AML-193 (cell line): ENCODE data around the gene RAB11FIP4.

Experiments
- DNase-seq, 2 experiments: peaks; one replicate each; lab custom pipeline; 2025; lab: John Stamatoyannopoulos, UW

Gene RAB11FIP4

DNA sequence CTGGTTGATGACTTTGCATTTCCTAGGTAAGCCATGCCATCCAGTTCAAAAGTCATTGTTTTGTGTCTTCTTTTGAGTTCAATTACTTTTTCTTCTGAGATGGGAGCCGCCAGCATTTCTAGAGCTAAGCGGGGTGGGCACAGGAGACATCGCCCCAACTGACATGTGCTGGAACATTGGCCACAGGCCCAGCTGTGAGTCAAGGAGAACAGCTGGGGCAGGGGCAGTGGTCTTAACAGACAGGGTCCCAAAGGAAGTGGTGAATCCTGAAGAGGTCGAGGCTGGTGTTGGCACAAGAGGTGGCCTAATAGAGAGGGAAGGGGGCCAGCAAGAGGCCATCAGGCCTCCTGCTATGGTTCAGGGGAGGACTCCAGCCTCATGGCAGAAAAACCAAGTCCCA lies 17.1 kb downstream of the RAB11FIP4 start:
- DNase-seq = no peak

- no peak for DNase-seq
Measured at GRCh38 chr17:31411707-31412285, 20.3 kb downstream of the RAB11FIP4 start.

DNA sequence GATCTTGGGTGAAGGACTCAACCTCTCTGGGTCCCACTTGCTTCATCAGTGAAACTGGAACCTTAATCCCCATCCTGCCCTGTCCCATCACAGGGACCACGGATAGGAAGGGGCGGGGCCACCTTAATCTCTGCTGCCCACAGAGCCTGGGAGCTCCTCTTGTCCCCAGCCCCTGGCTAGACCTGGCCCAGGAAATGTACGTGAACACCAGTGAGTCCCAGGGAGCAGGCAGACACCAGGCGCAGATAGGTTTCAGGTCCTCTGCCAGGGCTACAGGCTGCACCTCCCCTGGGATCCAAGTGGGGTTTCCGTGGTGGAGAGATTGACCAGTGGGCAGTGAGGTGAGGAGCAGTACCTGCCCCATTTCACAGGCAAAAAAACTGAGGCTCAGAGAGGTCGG lies 21.0 kb downstream of the RAB11FIP4 start:
- DNase-seq = no peak

- no peak for DNase-seq
Measured at GRCh38 chr17:31413081-31413799, 21.8 kb downstream of the RAB11FIP4 start.

GRCh38 chr17:31413874-31414549 lies 22.5 kb downstream of the RAB11FIP4 start:
- no peak for DNase-seq

DNA sequence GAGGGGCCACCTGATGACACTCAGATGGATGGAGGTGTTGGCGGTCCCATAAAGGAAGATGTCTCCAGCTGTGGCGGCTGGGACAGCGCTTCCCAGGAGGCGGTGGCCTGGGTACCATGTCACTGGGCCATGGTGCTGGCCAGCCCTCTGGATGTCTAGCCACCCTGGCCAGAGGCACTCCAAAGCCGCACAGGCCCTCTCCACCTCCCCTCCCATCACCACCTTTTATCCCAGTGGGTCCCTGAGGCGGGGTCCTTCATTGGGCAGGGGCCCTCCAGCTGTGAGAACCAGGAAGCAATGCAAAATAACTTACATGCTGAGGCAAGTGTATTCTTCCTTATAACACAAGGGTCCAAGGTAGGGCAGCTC lies 23.1 kb downstream of the RAB11FIP4 start:
- DNase-seq = no peak

- peak; percentile 15 to 36 for DNase-seq
Measured at GRCh38 chr17:31415004-31415454, 23.6 kb downstream of the RAB11FIP4 start.

- DNase-seq = no peak
Measured at GRCh38 chr17:31415640-31416502, 24.4 kb downstream of the RAB11FIP4 start.

DNA sequence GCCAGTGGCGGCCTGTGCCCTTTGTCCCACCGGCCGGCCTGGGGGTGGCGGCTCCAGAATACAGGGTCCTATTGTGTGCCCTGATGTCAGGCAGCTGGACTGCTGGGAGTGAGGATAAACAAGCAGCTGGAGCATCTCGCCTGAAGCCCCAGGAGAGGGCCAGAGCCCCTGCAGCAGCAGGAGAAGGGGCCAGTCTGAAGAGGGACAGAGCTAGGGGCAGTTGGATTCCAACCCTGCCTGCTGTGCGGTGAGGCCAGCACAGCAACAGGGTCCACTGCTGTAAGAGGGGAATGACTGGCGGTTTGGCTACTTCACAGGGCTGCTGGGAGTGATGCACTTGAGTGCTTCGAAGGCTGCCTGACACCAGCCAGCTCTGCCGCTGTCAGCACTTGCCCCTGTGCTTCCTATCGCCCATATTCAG lies 25.0 kb downstream of the RAB11FIP4 start:
- DNase-seq = no peak

DNA sequence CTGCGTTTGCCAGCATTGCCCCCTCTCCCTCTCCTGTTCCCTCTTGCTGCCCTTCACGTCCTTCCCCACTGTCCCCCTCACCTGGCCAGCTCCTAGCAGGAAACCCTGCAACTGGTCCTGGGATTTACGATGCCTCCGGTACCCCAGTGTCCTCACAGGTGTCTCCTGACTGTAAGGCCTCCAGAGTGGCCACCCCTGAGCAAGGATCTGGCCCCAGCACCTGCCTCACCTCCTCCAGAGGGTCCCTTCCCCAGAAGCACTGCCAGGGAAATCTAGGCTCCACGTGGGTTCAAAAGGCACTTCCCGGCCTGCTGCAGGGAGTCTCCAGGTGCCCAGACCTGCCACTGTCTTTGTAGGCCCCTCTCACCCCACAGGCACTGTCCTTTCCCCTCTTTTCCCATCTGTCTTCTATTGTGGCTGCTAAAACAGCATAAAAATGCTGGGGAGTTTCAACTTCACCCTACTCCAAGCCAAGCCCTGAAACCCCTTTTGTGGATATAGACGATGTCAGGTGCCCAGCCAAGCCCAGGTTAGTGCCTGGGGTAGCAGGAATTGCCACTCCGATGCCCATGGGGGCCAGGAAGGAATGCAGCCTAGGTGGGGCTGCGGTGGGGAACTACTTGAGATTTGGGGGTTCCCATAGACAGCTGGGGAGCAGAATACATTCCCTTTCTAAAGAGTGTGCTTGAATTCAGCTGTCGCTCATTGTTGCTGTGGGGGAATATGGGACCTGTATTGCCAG lies 25.7 kb downstream of the RAB11FIP4 start:
- DNase-seq = no peak

DNA sequence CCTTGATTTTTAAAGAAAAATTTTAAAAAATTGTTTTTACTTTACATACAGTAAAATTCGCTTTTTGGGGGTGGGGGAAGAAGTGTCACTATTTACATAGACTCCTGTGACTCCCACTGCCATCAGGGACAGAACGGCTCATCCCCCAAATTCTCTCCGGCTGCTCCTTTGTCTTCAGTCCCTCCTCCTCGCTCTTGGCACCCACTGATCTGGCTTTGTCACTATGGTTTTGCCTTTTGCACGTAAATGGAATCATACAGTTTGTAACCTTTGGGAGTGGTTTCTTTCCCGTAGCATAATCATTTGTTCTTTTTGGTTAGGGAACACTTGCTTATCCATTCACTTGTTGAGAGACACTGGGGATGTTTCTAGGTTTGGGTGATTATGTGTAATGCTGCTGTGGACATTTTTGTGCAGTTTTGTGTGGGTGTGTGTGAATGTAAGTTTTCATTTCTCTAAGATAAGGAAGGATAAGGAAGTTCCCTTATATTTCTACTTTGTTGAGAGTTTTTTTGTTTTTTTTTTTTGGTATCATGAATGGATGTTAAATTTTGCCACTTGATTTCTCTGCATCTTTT lies 27.4 kb downstream of the RAB11FIP4 start:
- no peak for DNase-seq

DNA sequence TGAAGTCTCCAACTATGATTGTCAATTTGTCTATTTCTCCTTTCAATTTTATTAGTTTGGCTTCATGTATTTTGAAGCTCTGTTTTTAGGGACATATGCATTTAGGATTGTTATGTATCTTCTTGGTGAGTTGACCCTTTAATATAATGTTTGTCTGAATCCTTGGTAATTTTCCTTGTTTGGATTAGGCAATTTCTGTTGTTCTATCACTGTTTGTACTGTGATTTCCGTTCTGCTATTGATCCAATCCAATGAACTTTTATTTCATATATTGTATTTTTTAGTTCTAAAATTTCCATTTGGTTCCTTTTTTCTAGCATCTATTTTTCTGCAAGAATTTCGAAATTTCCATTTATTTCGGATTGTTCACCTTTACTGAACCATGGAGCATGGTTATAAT lies 31.0 kb downstream of the RAB11FIP4 start:
- no peak for DNase-seq

GRCh38 chr17:31424944-31425281 lies 33.4 kb downstream of the RAB11FIP4 start:
- no peak for DNase-seq

DNA sequence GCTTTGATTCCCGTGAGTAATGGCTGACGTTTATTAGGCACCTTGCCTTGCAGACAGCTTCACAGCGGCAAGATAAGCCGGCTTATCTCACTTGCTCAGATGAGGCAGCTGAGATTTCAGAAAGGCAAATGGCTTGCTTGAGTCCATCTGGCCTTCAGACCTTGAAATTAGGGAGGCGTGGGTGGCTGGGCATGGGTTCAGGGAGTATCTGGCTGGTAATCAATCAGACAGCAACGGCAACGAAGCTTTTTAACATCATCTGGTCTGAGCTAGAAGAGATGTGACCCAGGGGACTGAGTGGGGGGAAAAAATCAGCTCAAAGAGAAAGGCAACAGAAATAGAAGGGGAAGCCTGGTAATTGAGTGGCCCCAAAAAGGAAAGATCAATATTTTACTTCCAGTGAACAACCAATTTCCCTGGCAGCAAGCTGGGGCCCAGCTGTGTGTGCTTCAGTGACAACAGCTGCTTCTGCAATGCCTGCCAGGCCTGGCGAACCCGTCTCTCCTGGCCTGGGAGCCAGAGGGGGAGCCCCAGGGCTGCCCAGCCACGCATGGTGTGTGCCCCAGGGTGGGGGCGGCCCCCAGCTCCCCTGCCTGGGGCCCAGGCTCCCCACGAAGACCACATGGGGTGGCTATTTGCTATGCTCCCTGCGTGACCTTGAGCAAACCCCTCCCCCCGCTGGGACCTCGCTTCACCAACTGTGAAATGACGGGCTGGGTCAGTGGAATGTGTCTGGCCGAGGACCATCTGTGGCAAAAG lies 34.0 kb downstream of the RAB11FIP4 start:
- no peak for DNase-seq

- DNase-seq = no peak
Measured at GRCh38 chr17:31427684-31428083, 36.2 kb downstream of the RAB11FIP4 start.

DNA sequence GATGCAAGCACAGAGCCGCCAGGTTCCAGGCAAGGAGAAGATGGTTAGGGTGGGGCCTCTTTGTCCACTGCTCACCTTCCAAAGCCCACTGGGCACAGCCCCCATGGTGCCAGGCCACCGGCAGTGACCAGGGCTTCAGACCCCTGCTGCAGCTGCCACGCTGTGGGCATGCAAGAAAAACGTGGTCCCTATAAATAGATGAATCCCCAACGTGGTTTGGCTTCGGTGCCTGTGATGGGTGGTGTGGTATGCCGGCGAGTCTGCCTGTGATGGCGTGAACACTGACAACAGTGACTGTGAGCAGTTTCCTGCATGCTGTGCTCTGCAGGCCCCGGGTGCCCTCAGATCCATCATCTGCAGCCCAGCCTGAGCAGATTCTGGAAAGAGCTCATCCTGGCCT lies 36.6 kb downstream of the RAB11FIP4 start:
- no peak for DNase-seq

DNA sequence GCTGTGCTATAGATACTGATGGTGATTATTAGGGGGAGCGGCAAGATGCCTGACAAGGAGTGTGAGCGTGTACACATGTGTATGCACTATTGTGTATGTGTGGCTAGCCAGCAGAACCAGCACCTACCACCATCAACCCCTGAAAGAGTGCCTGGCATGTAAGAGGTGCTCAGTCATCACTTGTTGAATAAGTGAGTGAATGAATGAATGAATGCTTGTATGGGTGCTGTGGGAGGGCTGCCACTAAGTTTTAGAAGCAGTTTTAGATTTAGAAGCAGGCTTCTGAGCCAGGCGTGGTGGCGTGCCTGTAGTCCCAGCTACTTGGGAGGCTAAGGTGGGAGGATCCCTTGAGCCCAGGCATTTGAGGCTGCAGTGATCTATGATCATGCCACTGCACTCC lies 37.0 kb downstream of the RAB11FIP4 start:
- DNase-seq = no peak

DNA sequence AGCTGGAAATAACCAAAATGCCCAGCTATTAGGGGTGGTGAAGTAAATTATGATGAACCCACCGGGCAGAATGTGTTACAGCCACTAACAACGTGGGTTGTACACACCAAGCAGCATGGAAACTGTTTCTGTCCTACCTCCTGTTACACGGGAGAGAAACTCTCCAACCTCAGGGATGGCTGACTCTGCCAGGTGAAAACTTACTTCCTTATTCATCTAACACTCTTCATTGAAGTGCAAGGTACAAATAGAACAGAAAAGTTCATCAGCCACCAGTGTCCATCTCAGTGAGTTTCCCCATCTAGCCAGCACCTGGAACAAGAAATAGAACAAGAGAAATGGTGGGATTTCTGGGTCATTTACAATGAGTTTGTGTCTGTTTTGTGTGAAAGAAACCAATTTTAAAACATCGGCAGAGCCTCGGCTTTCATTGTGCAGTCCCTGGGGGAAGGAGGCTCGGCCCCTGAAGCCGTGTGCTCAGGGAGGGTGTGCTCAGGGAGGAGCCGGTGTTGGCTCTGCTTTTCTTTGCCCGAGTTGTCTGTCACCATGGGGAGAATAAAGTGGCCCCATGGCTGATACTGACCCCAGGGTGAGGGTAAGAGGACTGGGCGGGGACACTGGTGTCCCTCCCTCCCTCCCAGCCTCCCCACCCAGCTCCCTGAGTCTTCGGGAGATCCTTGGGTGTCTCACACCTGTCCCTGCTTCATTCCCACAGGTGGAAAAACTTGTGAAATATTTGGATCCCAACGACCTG lies 39.8 kb downstream of the RAB11FIP4 start:
- no peak for DNase-seq

DNA sequence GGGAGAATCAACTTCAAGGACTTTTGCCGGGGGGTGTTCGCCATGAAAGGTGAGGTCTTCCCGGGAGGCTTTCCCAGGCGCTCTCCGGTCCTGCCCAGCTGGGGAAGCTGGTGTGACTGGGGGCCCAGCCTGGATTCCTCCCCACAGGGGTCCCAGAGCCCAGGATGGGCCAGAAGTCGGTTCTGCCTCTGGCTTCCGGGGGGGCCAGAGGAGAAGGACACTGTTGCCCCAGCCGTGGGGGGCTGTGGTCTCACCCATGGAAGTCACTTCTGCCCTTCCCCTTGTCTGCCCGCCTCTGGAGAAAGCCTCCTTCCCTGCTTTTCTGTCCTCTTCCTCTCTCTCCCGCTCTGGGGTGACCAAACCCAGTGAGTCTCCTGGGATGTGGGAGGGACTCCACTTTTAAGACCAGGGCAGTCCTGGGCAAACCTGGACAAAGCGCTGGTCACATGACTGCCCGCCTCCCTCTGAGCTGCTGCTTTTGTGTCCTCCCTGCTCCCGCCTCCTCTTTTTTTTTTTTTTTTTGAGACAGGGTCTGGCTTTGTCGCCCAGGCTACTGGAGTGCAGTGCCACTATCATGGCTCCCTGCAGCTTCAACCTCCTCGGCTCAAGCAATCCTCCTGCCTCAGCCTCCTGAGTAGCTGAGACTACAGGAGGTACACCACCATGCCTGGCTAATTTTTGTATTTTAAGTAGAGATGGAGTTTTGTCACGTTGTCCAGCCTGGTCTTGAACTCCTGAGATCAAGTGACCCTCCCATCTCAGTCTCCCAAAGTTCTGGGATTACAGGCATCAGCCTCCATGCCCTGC lies 40.6 kb downstream of the RAB11FIP4 start:
- DNase-seq = no peak
